Fibroblast of the conjunctiva (primary cell): ENCODE measurements around the gene MEAF6.
"Not testable (repeated sequence)": the region's sequence is repeated elsewhere in the genome, so short reads cannot be mapped to it uniquely, and the experiment has no call there.

Source experiments
- DNase-seq: peaks from one replicate; pipeline ENCODE4 v3.0.0-alpha.2; 2010; ENCODE audit warnings: low read depth

MEAF6 gene

DNA sequence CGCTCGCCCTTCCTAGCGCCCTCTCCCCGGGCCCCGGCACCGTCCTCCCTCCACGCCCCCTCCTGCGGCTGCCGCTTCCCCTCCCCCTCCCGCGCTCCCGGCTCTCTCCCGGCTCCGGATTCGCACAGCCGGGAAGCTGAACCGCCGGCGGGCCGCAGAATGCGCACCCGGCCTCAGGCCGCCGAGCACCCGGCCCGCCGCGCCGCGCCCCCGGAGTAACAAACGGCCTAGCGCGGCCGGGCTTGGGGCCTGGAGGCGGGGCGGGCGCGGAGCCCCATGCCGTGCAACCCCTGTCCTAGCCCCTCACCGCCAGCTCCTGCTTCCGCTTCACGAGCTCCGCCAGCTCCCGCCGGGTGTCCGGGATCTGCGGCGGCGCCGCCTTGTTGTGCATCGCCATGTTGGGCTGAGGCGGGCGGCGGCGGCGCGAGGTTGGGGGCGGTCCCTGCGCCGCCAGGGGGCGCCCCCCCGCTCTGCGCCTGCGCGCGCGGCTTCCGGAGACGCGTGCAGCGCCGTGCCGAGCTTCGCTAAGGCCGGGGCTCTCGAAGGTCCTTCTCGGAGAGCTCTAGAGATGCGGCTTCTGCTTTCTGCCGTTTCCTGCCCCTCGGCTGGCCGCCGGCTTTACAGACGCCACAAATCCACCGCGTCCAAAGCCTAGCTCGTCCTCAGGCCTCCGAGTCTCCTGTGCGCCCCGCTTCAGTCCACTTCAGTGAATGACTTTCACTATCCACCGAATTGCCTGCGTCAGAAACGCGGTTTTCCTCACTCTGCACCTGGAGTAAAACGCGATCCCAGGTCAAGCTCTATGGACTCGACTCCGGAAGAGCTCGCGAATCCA, at the start of gene MEAF6:
Gene MEAF6 (minus strand): TSS at position 417 of the 835 bp plus-strand sequence. CDS start 20 bp downstream, at position 397.
- peak; percentile 31 for DNase-seq

DNA sequence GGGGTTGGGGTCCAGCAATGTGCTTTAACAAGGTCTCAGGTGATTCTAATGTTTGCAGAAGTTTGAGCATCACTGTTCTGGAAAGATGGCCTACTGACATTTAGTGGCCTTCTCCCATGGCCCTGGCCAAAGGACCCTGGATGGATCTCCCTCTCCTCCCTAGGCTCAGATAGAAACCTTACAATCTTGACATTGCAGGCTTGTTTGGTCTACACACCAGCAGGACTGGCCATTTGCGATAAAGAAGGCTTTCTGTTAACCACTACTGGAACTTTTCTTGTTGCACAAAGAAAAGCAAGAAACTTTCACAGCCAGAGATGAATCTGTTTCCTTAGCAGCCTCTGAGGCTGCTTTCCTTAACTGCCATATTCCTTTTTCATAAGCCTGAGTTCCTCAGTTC, 48.4 kb upstream of the MEAF6 start:
- DNase-seq, result no peak

DNA sequence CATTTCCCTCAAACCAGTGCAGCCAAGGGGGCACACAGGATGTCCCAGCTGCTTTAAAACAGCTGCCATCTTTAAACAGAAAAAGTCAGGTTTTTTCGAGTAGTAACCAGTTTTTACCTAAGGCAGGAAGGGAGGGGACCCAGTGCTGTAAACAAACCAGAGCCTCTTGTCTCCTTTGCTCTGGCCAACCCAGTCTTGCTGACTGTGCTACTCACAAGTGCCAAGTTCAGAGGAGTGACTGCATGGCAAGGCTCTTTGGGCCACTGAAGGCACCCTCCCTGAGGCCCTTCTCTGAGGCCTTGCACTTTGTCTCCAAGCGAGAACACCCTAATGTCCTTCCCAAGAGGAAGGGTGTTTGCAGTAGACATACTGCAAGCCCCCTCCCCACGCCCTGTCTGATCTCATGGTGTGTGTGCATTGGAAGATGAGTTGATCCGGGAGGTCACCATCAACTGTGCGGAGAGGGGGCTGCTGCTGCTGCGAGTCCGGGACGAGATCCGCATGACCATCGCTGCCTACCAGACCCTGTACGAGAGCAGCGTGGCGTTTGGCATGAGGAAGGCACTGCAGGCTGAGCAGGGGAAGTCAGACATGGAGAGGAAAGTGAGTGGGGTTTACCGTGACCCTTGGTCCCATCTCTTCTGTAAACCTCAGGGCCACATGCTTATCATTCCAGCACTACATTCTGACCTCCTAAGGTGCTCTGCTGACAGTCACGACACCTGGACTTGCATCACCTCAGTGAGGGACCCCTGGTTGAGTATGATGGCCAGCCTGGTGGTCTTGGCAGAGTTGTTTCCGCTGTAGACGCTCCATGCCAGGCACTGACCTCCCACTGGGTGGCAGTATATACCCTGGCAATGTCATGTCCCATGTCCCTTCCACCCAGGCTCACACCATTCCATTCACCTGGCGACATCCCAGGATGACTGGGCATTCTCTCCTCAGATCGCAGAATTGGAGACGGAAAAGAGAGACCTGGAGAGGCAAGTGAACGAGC, 46.9 kb upstream of the MEAF6 start:
- no peak for DNase-seq

- DNase-seq, result no peak
Measured at GRCh38 chr1:37560401-37561132, 46.0 kb upstream of the MEAF6 start.

GRCh38 chr1:37559957-37560379, 45.4 kb upstream of the MEAF6 start:
- not testable (repeated sequence) for DNase-seq

- DNase-seq, result no peak
Measured at GRCh38 chr1:37559080-37559479, 44.5 kb upstream of the MEAF6 start.

DNA sequence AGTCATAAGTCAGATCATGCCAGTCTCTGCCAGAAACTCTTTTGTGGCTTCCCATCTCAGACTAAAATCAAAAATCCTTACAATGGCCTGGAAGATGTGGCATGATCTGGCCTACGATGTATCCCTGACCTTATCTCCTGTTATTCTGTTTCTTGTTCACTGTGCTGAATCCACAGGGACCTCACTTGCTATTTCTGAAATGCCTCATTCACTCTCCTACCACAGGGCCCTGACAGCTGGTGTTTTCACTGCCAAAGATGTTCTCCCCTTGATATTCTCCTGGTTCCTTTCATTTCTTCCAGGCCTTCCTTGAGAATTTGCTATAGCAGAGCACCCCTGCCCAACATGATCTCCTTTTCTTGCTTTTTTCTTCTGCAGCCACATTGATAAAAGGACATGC, 43.8 kb upstream of the MEAF6 start:
- DNase-seq, result no peak

DNA sequence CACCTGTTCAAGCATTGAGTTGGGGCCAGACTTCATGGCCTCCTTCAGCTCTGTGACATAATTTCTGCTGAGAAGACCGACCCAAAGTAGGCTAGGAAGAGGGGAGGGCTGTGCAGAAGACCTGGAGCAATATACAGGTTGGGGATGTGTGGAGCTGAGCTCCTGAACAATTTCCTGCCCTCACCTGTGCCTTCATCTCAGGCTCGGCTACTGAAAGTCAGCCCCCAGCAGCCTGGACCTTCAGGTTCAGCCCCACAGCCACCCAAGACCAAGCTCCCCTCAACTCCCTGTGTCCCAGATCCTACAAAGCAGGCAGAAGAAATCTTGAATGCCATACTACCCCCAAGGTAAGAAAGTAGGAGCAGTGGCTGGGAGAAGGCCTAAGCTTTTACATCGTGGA, 42.8 kb upstream of the MEAF6 start:
- DNase-seq, result no peak

- DNase-seq, result peak; percentile 90
Measured at GRCh38 chr1:37556712-37557196, 42.2 kb upstream of the MEAF6 start, which contains the start of gene DNALI1. Gene DNALI1, plus strand, starts transcription at chr1:37556940. Its CDS starts 55 bp downstream, at chr1:37556995.

DNA sequence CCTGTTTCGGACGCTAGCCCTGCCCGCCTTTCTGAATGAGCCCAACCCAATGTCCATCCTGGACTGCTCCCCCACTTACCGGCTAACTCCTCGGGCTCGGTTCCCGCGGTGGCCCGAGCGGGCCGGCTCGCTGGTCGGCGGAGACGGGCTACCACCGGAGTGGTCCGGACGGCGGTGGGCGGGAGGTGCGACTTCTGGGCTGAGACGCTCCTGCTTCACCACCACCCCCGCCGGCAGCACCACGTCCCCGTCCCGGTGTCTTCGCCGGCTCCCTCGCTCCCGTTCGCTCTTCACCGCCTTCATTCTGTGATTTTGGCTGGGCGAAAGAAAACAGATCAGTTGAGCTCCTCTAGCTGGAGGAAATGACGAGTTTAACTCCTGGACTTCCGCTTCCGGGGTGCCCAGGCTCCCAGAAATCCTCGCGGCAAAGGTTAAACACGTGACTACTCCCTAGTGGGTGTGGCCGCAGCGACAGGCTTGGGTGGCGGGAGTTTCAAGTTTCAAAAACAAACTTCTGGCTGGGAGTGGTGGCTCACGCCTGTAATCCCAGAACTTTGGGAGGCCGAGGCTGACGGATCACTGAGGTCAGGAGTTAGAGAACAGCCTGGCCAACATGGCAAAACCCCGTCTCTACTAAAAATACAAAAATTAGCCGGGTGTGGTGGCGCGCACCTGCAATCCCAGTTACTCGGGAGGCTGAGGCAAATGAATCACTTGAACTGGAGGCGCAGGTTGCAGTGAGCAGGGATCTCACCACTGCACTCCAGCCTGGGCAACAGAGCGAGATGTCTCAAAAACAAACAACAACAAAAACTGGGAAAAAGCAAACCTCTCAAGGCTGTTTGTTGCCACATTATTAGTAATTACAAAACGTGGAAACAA, 39.6 kb upstream of the MEAF6 start, which contains the start of gene SNIP1:
Gene SNIP1 (minus strand): TSS at position 367 of the 882 bp plus-strand sequence. CDS start 64 bp downstream, at position 303.
- peak; percentile 82 for DNase-seq

- DNase-seq, result no peak
Measured at GRCh38 chr1:37553598-37553926, 39.0 kb upstream of the MEAF6 start.

- no peak for DNase-seq
Measured at GRCh38 chr1:37549341-37549740, 34.8 kb upstream of the MEAF6 start.

DNA sequence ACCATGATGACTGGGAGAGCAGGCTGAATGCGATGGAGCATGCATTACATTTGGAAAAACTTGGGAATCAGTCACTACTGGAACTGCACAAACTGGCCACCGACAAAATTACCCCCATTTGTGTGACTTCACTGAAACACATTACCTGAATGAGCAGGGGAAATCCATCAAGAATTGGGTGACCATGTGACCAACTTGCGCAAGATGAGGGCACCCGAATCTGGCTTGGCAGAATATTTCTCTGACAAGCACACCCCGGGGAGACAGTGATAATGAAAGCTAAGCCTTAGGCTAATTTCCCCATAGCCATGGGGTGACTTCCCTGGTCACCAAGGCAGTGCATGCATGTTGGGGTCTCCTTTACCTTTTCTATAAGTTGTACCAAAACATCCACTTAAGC, 30.5 kb upstream of the MEAF6 start:
- DNase-seq, result no peak

GRCh38 chr1:37544530-37544929, 30.0 kb upstream of the MEAF6 start:
- DNase-seq, result no peak

DNA sequence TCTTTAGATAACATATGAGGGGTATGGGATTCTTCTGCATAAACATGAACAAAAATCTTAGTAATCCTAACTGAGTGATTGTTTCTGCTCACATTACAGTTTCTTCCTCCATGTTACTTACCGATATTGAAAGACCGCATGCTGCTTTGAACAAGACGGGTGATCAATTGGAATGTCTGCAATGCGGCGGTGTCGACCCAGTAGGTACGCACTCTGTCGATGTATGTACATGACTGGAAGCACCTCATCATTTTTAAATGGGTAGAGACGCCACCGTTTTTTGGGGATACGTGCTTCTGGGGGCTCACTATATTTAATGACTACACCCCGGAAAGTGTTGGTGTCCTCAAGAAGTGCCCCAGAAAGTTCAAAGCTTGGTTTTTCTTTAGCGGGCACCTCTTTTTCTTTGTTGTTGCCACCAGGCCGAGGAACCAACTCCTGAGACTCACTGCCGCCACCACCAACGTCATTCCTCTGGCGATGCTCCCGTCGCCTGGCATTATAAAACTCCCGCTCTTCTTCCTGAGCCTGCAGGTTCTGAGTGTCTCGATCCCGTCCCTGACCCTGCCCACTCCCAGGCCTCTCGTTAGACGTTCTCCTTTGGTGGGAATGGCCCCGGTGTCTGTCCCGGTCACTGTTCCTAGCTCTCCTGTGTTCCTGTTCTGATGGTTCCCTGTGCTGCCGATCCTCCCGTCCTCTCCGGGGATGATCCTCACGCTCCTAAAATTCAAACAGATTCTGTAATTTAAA, 25.6 kb upstream of the MEAF6 start:
- no peak for DNase-seq

- not testable (repeated sequence) for DNase-seq
Measured at GRCh38 chr1:37539154-37539553, 24.6 kb upstream of the MEAF6 start.

- no peak for DNase-seq
Measured at GRCh38 chr1:37537378-37537777, 22.8 kb upstream of the MEAF6 start.

GRCh38 chr1:37533317-37534093, 18.9 kb upstream of the MEAF6 start:
- no peak for DNase-seq
